OCI-LY7 (cell line): Measurements from ENCODE around the gene THAP4. TPM values are rescaled to one million over a fixed set of nuclear protein-coding genes. Genes with fewer than 3 reads are reported as not detected.

Source experiments
- BruUV-seq: library from RNA; stranded (reverse); fragments of 400-500 nt; replicated peaks from 2 replicates; lab custom pipeline; 2021; lab: Mats Ljungman, UMichigan
- CTCF ChIA-PET: fragments of 300-600 bp; sonication (Branson Sonifier 250); formaldehyde crosslinking; loops from one replicate; lab custom pipeline; 2022; ENCODE audit warnings: antibody characterized with exemption; ENCODE audit not compliant: unreplicated experiment; lab: Charles Lee
- POLR2A ChIA-PET: fragments of 300-600 bp; sonication (Branson Sonifier 250); formaldehyde crosslinking; loops from one replicate; lab custom pipeline; 2022; ENCODE audit warnings: antibody characterized with exemption; lab: Charles Lee
- DNase-seq: peaks from one replicate; pipeline ENCODE4 v3.0.0-alpha.2; 2015; ENCODE audit warnings: low spot score
- H2AFZ ChIP-seq: fragments of 200-600 bp; sonication (generic), shearing (Covaris generic); 2 replicates; pipeline ENCODE4 v1.6.1; 2014; ENCODE audit warnings: mild to moderate bottlenecking, antibody characterized with exemption, low read length, moderate library complexity
- H3K27ac ChIP-seq: fragments of 200-600 bp; sonication (generic); 2 replicates; pipeline ENCODE4 v1.5.1; 2014; ENCODE audit warnings: mixed run types, low read depth, mild to moderate bottlenecking, moderate library complexity, low read length, inconsistent platforms; ENCODE audit not compliant: poor library complexity, severe bottlenecking
- H3K36me3 ChIP-seq: fragments of 200-600 bp; sonication (generic); 2 replicates; pipeline ENCODE4 v1.6.1; 2014; ENCODE audit warnings: mild to moderate bottlenecking, antibody characterized with exemption, low read length, moderate library complexity, mixed read lengths; ENCODE audit not compliant: insufficient read depth
- H3K4me1 ChIP-seq: fragments of 200-600 bp; sonication (generic); 2 replicates; pipeline ENCODE4 v1.5.1; 2014; ENCODE audit warnings: mild to moderate bottlenecking, low read length; ENCODE audit not compliant: insufficient read depth, poor library complexity, severe bottlenecking
- H3K4me2 ChIP-seq: fragments of 200-600 bp; sonication (generic); 2 replicates; pipeline ENCODE4 v1.6.1; 2014; ENCODE audit warnings: mild to moderate bottlenecking, low read length
- H3K4me3 ChIP-seq: fragments of 200-600 bp; sonication (generic); 2 replicates; pipeline ENCODE4 v1.5.1; 2014; ENCODE audit warnings: mild to moderate bottlenecking, low read depth, low read length; ENCODE audit not compliant: poor library complexity, severe bottlenecking
- H3K79me2 ChIP-seq: fragments of 200-600 bp; sonication (generic); 2 replicates; pipeline ENCODE4 v1.6.1; 2016; ENCODE audit warnings: low read depth, mild to moderate bottlenecking, low read length, moderate library complexity, mixed read lengths; ENCODE audit not compliant: insufficient read depth
- H3K9me2 ChIP-seq: fragments of 200-600 bp; sonication (generic); 2 replicates; pipeline ENCODE4 v1.6.1; 2016; ENCODE audit warnings: mild to moderate bottlenecking, low read length, mixed read lengths; ENCODE audit not compliant: insufficient read depth
- H3K9me3 ChIP-seq: fragments of 200-600 bp; sonication (generic); 2 replicates; pipeline ENCODE4 v1.6.1; 2014; ENCODE audit warnings: mild to moderate bottlenecking, mixed run types, low read length, mixed read lengths
- H4K20me1 ChIP-seq: fragments of 200-600 bp; sonication (generic); 2 replicates; pipeline ENCODE4 v1.6.1; 2014; ENCODE audit warnings: mild to moderate bottlenecking, antibody characterized with exemption, low read length, moderate library complexity, mixed read lengths; ENCODE audit not compliant: insufficient read depth
- EZH2phosphoT487 ChIP-seq: fragments of 200-600 bp; sonication (generic); IDR thresholded peaks from 2 replicates; pipeline ENCODE4 v1.6.1; 2018; ENCODE audit warnings: low read depth, borderline replicate concordance, mild to moderate bottlenecking, mixed run types, antibody characterized with exemption, low read length, moderate library complexity, mixed read lengths
- intact Hi-C: fragments of 100-400 bp; cut with micrococcal nuclease; formaldehyde crosslinking; loops from one replicate; pipeline ENCODE4 v1.10.0; 2022; ENCODE audit not compliant: unreplicated experiment
- total RNA-seq, 2 experiments: library from RNA; depleted of rRNA in 1 of 2; stranded (reverse); fragments of >200 nt in 1 of 2; shearing (Covaris generic) in 1 of 2; gene quantifications; 2 replicates each; pipeline ENCODE4 v1.2.3, GENCODE V29; 2014 to 2022
- TF ChIP-seq, protein P1 (sequence below): fragments of 200-600 bp; sonication (generic); conservative IDR thresholded peaks from 2 replicates; pipeline ENCODE4 v1.5.1; 2014; ENCODE audit warnings: mild to moderate bottlenecking, antibody characterized with exemption, low read length, moderate library complexity, mixed read lengths

Gene THAP4
- total RNA-seq, 2 experiments from 2014 or later, result 61.6 to 65.6 TPM

DNA sequence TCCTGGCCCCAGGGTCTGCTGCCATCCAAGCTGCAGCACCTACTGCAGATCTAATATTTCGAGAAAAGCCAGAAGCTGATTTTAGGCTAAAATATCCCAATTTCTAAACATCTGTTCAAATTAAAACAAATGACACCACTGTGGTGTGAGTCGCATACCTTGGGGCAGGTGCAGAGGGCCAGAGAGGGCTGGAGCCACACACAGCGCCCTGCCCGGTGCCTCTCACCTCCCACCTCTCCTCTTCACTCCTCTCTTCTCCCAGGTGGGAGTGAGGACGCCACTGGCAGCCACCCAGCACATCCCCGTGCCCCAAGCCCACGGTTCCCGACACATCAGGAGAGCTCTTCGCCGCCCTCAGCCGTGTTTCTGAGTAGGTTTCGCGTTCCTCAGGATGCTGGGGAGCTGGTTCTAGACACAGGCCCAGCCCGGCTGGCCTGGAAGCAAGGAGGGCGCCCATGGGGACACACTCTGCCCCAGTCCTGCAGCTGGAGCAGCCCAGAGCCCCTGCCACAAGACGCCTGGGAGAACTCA, 21.4 kb downstream of the THAP4 start:
- H3K9me2 ChIP-seq, result no peaks in the 10 kb centered on the region
- peaks cover 24% of the 10 kb centered on the region for H3K79me2 ChIP-seq
- H3K4me3 ChIP-seq, result no peak overlapping the region
- H3K27ac ChIP-seq, result no peak overlapping the region
- BruUV-seq, result no TSS peak
- peaks cover 25% of the 10 kb centered on the region for H3K4me1 ChIP-seq
- no peak overlapping the region for H3K4me2 ChIP-seq
- H4K20me1 ChIP-seq, result 0 out of 2 replicates have a peak, but pooled peaks cover 3% of the 10 kb centered on the region
- TF ChIP-seq, protein P1, sequence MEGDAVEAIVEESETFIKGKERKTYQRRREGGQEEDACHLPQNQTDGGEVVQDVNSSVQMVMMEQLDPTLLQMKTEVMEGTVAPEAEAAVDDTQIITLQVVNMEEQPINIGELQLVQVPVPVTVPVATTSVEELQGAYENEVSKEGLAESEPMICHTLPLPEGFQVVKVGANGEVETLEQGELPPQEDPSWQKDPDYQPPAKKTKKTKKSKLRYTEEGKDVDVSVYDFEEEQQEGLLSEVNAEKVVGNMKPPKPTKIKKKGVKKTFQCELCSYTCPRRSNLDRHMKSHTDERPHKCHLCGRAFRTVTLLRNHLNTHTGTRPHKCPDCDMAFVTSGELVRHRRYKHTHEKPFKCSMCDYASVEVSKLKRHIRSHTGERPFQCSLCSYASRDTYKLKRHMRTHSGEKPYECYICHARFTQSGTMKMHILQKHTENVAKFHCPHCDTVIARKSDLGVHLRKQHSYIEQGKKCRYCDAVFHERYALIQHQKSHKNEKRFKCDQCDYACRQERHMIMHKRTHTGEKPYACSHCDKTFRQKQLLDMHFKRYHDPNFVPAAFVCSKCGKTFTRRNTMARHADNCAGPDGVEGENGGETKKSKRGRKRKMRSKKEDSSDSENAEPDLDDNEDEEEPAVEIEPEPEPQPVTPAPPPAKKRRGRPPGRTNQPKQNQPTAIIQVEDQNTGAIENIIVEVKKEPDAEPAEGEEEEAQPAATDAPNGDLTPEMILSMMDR, result no peak
- TF ChIP-seq EZH2phosphoT487, result no peak
- ChIA-PET CTCF (no interaction called here), POLR2A (interaction anchor here (0.6 kb wide), 1 partner anchor 573 kb away, joined by 6 read pairs; no protein-coding TSS in a partner anchor)
- H3K36me3 ChIP-seq, result peaks cover 38% of the 10 kb centered on the region; the same call in 1 of the 2 replicates
- H2AFZ ChIP-seq, result no peak overlapping the region
- H3K9me3 ChIP-seq, result no peaks in the 10 kb centered on the region
- intact Hi-C loops, result no loop called here
- no peak for DNase-seq

DNA sequence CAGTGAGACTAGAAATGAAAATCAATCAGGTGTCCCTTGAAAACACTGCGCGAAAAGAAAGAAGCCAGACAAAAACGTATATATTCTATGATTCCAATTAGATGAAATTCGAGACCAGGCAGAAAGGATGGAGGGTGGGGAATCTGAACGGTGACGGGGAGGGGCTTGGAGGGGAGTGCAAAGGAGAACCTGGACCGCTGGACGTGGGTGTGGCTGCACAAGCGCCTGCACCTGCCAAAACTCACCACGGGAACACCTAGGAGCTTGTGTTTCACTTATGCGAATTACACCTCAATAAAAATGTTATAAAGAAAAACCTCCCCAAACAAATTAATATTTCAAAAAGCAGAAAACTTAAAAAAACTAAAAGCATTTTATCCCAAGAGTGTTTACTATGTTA, 21.9 kb downstream of the THAP4 start:
- Histone ChIP-seq H3K79me2 (peaks cover 24% of the 10 kb centered on the region), H3K9me2 (no peaks in the 10 kb centered on the region), H3K4me3 (no peak overlapping the region), H3K27ac (no peak overlapping the region), H3K9me3 (no peaks in the 10 kb centered on the region), H3K4me2 (no peak overlapping the region), H3K4me1 (peaks cover 29% of the 10 kb centered on the region), H3K36me3 (peaks cover 34% of the 10 kb centered on the region; the same call in 1 of the 2 replicates), H4K20me1 (0 out of 2 replicates have a peak, but pooled peaks cover 3% of the 10 kb centered on the region), H2AFZ (no peak overlapping the region)
- intact Hi-C loops, result no loop called here
- BruUV-seq, result no TSS peak
- no peak for DNase-seq
- CTCF ChIA-PET, result no interaction called here
- POLR2A ChIA-PET, result no interaction called here
- TF ChIP-seq EZH2phosphoT487, result no peak
- TF ChIP-seq, protein P1, result no peak
